WTC11 (cell line): Measurements from ENCODE around the gene TYSND1.

ENCODE experiments used
- ATF2 ChIP-seq: sonication (generic); formaldehyde crosslinking; IDR thresholded peaks from 2 replicates; pipeline ENCODE4 v1.8.1; 2022; ENCODE audit warnings: low read depth, missing genetic modification reagents, borderline replicate concordance
- CBFB ChIP-seq: sonication (generic); formaldehyde crosslinking; IDR thresholded peaks from 2 replicates; pipeline ENCODE4 v1.8.1; 2022; ENCODE audit warnings: mild to moderate bottlenecking, low read depth, missing genetic modification reagents
- CTCF ChIP-seq: fragments of 200-600 bp; IDR thresholded peaks from 2 replicates; pipeline ENCODE4 v1.8.0; 2022; ENCODE audit warnings: antibody characterized with exemption
- E2F4 ChIP-seq: sonication (generic); formaldehyde crosslinking; IDR thresholded peaks from 2 replicates; pipeline ENCODE4 v1.8.1; 2022; ENCODE audit warnings: low read depth, mild to moderate bottlenecking, moderate library complexity, missing genetic modification reagents, borderline replicate concordance
- ESRRA ChIP-seq: sonication (generic); formaldehyde crosslinking; IDR thresholded peaks from 2 replicates; pipeline ENCODE4 v1.8.1; 2022; ENCODE audit warnings: mild to moderate bottlenecking, missing genetic modification reagents, borderline replicate concordance
- HMGA2 ChIP-seq: fragments of 250-450 bp; sonication (Bioruptor Pico); IDR thresholded peaks from 2 replicates; pipeline ENCODE4 v1.4.0; 2021; ENCODE audit warnings: mild to moderate bottlenecking, moderate library complexity
- KAT7 ChIP-seq: sonication (generic); formaldehyde crosslinking; IDR thresholded peaks from 2 replicates; pipeline ENCODE4 v1.8.1; 2023; ENCODE audit warnings: missing genetic modification reagents, mild to moderate bottlenecking, borderline replicate concordance
- PRDM15 ChIP-seq: sonication (generic); formaldehyde crosslinking; IDR thresholded peaks from 2 replicates; pipeline ENCODE4 v1.8.0; 2022; ENCODE audit warnings: missing genetic modification reagents
- SMAD3 ChIP-seq: sonication (generic); formaldehyde crosslinking; IDR thresholded peaks from 2 replicates; pipeline ENCODE4 v1.8.0; 2022; ENCODE audit warnings: missing genetic modification reagents, mild to moderate bottlenecking, borderline replicate concordance
- TEAD1 ChIP-seq: sonication (generic); formaldehyde crosslinking; IDR thresholded peaks from 2 replicates; pipeline ENCODE4 v1.8.0; 2022; ENCODE audit warnings: mild to moderate bottlenecking, missing genetic modification reagents
- ZNF121 ChIP-seq: sonication (generic); formaldehyde crosslinking; IDR thresholded peaks from 2 replicates; pipeline ENCODE4 v1.8.0; 2023; ENCODE audit warnings: missing genetic modification reagents
- ZNF138 ChIP-seq: sonication (generic); formaldehyde crosslinking; conservative IDR thresholded peaks from 2 replicates; pipeline ENCODE4 v1.8.1; 2022; ENCODE audit warnings: mild to moderate bottlenecking, moderate library complexity, missing genetic modification reagents
- ZNF416 ChIP-seq: fragments of 250-450 bp; sonication (Bioruptor Pico); IDR thresholded peaks from 2 replicates; pipeline ENCODE4 v1.9.0; 2021; ENCODE audit warnings: mild to moderate bottlenecking, inconsistent platforms

GRCh38 chr10:70124415-70124814 lies 22.1 kb downstream of the TYSND1 start:
- TF ChIP-seq PRDM15 (CRISPR knock-in tag) (no peak), ZNF416 (CRISPR knock-in tag) (no peak), ATF2 (CRISPR knock-in tag) (no peak), SMAD3 (CRISPR knock-in tag) (no peak), KAT7 (CRISPR knock-in tag) (no peak), CTCF (no peak), E2F4 (CRISPR knock-in tag) (no peak), HMGA2 (no peak), ESRRA (CRISPR knock-in tag) (no peak), ZNF138 (CRISPR knock-in tag) (no peak), CBFB (CRISPR knock-in tag) (no peak), TEAD1 (CRISPR knock-in tag) (no peak), ZNF121 (CRISPR knock-in tag) (no peak)
